Stimulated activated naive CD4-positive, alpha-beta T cell (primary cell): ENCODE measurements around the gene SOX6.
"Not testable (repeated sequence)": the region's sequence is repeated elsewhere in the genome, so short reads cannot be mapped to it uniquely, and the experiment has no call there.

Source experiments
- DNase-seq, 6 experiments: peaks; one replicate each; lab custom pipeline; 2025; lab: John Stamatoyannopoulos, UW

Gene SOX6

DNA sequence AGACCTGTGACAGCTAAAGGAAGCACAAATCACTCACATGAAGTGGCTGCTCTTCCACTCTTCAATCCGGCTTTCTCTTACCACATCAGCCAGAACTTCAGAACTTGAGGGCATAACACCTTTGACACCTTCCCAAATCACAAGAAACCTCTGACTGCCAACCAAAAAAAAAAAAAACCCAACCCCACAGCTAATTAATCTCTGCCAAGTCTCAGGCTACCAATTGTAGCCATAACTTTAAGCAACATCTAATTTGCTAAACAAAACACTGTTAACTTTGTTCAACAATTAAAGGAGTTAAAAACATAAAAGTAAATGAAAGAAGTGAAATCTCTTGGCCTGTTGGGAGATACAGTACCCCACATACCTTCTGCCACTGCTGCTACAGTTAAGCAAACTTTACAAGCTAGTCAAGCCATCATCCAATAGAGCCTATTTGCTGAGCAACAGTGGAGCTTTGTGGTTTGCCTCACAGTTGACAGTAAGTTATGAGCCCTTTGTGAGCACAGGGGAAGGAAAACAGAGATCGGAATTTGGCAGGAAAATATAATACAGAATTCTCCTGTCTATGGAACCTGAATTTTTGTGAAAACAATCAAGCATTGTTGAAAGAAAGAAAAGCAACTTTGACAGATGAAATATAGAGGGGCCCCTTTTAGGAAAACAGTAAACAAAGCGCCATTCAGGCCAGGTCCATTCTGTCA, at the start of gene SOX6:
TSS of gene SOX6 (minus strand) at position 490 of the 704 bp plus-strand sequence. CDS start 15,298 bp downstream, outside the sequence.
- DNase-seq: no peak

DNA sequence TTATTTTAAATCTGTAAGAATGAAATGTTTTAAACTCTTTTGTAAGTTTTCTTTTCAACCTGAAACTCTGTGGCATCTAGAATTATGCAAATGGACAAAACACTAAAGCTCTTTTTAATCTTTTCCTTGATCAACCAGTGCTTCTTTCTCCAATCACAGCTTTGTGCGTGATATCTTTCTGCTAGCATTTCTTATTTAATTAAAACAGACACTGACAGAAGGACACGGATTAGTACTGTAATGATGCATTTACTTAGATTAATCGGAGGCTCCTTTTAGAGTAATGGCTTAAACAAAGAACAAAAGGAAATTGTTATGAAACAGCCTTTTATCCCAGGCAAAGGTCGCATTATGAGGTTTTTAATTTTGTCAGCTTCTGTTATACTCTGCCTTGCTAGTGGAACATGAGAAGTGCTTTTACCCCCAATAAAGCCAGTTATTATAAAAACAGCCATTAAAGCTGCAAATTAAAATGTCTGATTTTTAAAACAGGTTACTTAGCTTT, 48.5 kb upstream of the SOX6 start:
- no peak for DNase-seq

DNA sequence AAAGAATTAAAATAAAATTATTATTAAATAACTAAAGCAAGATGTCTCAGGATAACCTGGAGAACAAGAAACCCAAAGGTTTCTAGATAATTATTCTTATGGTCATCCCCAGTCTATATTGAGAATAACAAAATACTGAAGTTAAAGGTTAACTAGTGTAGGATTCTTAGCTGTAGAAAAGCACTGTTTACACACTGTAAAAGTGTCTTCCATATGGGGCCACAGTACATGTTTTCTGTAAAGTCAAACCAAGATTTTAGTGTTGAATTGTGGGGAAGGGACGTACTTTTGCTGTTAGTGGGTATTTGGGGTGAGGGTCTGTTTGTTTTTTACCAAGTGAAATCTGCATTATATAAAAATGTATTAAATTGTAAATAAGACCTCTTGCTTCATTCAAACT, 47.5 kb upstream of the SOX6 start:
- DNase-seq: no peak

DNA sequence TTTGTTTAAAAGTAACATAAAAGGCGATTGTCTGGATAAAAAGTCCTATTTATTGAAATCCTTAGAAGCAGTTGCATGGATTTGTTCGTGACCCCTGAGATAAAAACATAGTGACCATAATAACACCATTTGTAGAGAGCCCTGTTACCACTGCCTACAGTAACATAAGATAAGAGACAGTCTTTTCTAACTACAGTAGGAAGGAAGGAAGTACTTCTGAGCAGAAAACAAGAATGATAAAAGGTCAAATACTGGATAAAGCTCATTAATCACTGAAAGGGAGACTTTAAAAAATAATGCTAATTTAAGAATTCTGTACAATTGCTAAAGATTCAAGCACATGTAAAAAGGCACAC, 47.1 kb upstream of the SOX6 start:
- DNase-seq: no peak

DNA sequence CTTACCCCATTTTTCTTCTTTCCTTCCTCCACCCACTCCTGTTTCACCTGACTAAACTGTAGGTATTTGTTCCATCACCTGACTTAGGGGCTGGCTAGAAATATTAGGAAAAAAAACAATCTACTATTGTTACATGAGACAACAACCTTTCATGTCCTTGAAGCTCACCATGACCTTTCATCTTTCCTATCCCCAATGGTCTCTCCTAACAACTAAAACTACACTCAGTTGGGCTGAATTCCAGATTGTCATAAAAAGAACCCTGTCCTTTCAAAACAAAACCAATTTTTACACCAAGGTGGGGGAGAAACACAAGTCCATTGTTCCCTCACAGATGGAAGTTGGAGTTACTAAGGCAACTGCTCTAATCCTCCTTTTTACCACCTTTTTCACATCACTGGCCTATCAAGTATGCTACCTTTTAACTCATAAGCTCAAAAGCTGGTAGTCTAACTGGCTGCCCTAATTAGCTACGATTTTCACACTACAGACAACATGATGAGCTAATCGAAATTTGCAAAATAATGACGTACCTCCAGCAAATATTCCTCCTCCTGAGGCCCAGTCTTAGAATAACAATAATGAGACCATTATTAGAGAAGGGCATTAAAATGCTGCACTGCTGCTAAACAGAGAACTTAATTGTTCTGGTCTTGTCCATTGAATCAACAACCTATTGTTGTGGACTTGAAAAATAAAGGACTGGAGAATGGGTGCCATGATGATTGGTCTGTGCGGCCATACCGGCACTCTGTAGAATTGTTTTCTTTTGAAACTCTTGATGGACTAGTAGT, 46.5 kb upstream of the SOX6 start:
- DNase-seq: no peak

DNA sequence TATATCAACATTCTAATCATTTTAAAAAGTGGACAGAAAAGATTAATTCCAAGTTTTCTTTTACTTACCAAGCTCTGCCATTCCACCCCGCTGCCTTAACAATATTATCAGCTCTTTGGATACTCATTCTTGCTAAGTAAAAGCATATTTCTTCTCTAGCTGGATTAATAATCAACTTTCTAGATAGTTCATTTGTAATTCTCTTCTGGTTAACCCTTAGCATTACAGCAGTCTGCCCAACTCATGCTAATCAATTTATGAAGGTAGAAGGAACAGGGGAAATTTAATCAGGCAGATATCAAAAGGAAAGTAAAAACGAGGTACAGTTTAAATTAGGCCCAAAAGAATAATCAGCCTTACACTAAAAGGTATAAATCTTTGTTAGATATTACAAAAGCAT, 41.0 kb upstream of the SOX6 start:
- no peak for DNase-seq

DNA sequence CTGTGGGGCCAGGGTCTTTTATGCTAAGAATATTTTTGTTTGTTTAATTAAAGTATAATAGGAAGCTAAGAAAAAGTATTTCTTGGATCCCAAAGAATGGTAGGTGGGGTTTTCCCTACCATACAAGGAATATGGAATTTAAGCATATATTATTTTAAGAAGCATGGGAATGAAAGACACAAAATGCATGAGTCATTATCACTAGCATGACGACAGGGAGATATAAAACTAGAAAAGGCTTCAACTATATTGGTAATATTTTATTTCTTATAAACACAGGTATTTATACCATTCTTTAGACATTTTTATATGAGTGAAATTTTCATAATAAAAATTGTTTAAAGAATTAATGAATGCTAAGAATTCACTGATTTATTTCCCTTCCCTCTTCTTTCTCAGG, 39.3 kb upstream of the SOX6 start:
- DNase-seq: no peak

DNA sequence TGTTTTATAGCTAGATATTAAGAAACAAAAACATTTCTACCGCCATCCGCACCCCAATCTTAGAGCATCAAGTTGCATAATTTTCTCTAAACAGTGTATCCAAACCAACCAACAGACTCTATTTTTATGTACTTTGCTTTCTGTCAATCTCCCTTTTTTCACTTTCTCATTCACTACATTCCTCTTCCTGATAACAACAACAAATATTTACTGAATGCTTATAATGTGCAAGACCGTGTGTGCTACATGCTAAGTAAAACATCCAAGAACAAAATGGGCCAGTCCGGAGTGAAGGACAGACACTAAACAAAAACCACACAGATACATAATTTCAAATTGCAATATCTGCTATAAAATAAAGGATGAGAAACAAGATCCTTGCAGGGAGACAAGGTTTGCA, 38.6 kb upstream of the SOX6 start:
- no peak for DNase-seq

DNA sequence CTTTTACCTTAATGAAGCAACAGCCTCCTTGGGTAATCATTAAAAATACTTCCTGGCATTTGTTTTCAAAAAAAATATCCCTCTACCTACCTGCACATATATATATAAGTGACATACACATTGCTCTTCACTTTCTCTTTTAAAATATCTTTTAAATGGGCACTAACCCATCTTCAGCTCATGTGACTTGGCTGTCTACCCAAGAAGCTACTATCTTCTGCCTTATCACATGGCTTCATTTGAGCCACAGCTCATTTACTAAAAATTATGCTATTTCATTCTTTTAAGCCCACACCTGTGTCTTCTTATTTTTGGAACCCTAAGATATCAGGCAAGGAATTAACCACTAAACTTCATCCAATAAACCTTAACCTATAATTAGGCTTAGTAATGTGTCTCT, 37.0 kb upstream of the SOX6 start:
- DNase-seq: no peak

DNA sequence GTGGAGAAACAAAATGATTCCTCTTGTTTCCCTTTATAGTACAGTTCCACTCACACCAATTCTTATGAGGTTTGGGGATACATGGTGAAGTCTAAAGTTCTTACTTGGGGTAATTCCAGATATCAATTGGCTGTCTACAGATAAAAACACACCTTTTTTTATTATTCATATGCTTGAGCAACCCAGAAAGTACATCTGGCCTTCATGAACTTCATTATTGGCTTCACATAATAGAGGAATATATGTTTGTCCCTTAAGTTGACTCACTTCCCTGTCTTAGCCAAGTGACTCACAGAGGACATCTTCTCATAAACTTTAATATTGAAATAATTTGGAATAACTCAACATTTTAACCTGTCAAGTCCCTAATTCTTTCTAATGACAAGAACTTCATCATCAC, 36.3 kb upstream of the SOX6 start:
- no peak for DNase-seq

DNA sequence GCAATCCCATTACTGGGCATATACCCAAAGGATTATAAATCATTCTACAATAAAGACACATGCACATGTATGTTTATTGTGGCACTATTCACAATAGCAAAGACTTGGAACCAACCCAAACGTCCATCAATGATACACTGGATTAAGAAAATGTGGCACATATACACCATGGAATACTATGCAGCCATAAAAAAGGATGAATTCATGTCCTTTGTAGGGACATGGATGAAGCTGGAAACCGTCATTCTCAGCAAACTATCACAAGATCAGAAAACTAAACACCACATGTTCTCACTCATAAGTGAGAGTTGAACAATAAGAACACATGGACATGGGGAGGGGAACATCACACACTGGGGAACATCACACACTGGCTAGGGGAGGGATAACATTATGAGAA, 34.5 kb upstream of the SOX6 start:
- DNase-seq: not testable (repeated sequence)

DNA sequence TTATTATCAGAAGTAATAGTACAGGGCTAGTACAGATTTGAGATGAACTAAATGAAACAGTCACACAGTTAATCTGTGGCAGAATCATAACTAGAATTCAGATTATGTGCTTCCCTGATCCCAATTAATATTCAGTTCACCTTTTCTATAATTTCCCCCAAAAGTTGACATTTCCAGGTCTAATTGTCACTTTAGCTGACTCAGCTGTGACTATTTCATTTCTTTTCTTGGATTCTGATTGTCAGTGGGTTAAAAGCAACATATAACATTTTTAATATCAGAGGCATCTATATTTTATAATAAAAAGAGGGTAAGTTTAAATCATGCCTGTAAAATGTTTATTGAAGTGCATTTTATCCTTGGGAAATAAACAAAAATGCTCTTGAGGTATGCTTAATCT, 28.8 kb upstream of the SOX6 start:
- DNase-seq: no peak

DNA sequence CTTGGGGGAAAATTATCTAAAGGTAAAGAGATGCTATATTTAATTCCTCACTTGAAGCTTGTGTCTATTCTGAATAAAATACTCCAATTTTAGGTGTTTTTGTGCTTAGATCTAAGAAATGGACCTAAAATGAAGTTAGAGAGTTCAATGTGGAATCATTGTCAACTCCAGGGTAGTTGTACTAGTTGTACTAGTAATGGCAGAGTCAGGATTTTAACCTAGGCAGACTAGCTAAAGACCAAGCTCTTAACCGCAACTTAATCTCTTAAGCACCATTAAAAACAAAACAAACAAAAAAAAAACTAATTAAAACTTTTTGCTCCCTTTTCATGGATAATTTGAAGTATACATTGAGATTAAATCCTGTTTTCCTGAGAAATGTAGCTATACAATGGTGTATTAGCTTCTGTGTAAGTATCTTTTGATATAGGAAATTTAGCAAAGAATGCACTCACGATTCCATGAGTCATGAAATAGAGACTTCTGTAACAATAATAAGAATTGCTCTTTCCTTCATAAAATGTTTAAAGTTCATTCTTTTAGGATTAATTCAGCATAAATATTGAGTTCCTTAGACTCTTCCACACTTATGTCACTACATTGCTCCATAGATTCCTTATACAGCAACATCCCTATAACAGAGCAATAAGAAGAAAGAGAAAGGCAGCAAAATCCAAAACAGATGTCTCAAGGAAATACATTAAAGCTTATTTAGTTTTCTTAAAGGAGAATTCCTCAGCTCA, 26.5 kb upstream of the SOX6 start:
- DNase-seq: no peak

DNA sequence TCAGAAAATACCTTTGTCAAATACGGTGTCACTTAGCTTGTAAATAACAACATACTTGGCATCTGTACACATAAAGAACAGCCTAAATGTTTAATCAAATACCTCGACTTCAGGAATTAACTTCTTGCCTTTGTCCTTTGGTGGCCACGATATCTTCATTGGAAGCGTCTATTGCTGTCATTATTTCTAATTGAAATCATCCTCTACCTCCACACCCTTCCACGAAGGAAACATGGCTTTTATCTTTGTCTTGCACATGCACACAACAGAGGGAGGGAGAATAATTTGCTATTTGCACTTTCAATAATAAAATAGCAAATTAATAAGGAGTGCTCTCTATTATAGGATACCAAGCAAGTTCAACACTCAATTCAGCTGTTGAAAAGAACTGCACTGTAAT, 25.8 kb upstream of the SOX6 start:
- DNase-seq: no peak

DNA sequence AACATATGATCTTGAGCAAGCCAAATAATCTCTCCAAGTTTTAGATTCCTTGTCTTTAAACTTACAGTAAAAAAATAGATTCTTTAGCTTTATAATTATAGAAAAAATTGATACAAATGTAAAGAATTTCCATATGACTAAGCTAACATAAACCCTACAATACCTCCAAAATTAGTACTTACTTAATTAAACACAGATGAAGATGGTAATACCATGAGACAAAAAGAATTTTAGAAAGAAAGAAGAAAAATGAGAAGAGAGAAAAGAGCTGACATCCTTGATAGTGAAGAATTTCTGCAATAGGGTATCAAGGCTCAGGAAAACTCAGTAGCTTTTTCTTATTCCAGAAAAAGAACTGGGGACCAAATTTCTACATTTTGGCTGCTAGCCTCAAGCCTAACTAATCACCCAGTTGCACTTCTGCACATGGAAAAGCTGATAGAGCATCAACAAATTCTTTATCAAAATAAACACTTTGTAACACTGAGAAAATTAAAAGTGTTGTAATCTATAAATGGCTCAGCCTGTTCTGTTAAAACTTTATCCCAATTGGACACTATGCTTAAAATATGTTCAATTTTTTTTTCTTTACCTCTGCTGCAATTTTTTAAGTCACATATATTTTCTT, 24.7 kb upstream of the SOX6 start:
- DNase-seq: no peak

DNA sequence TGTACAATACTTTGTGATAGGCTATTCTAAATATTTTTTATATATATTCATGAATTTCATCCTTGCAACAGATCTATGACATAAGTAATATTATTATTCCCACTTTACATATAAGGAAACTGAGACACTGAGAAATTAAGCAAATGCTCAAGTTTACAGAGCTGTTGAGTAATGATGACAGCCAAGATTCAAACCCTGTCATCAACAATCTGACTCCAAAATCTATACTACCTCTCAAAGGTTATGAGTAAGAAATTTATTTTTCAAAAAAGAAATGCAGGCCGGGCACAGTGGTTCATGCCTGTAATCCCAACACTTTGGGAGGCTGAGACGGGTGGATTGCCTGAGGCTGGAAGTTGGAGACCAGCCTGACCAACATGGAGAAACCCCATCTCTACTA, 22.6 kb upstream of the SOX6 start:
- no peak for DNase-seq

DNA sequence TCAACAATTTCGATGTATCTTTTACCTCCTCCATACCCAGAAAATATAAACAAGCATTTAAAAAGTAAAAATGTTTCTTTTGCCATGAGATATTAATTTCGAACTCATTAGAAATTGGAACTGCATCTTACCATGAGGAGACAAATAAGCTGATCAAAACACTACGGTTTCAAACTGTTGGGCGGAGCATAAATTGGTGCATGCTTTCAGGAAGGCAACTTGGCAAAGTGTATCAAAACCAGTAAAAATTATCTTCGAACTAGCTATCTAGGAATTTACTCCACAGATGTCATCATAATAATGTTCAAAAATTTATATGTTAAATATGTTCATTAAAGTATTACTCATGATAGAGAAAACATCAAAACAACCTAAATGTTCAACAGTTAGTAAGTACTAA, 21.4 kb upstream of the SOX6 start:
- DNase-seq: no peak

DNA sequence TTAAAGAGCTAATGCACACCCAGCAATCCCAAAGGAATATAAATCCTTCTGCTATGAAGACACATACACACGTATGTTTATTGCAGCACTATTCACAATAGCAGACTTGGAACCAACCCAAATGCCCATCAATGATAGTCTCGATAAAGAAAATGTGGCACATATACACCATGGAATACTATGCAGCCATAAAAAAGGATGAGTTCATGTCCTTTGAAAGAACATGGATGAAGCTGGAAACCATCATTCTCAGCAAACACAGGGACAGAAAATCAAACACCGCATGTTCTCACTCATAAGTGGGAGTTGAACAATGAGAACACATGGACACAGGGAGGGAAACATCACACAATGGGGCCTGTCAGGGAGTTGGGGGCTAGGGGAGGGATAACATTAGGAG, 19.3 kb upstream of the SOX6 start:
- DNase-seq: not testable (repeated sequence)

DNA sequence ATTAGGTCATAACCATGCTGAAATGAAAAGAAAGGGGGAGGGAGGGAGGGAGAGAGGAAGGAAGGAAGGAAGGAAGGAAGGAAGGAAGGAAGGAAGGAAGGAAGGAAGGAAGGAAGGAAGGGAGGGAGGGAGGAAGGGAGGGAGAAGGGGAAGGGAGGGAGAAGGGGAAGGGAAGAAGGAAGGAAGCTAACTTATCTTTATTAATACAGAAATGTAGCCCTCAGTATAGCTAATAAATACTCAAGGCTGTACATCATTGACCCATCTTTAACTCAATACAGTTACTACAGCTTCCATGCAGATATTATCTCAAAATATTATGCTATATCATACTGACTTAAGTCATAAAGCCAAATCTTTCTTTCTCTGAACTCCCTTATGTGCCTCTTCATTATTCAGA, 17.4 kb upstream of the SOX6 start:
- DNase-seq: no peak

DNA sequence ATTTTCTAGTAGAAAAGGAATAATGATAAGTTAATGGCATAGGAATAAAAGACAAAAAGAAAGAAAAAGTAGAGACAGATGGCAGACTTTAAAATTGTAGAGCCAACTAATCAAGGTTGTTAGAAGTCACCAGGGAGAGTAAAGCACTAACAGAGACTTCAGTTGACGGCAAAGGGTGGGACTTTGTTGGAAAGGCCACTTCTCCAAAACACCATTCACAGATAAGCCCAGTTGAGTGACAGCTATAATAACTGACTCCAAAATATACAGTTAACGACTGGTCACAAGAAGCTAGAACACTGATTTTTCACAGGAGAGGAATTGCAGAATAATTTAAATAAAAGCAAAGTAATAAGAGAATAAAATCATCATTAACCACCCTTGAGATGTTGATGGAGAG, 16.0 kb upstream of the SOX6 start:
- DNase-seq: no peak

DNA sequence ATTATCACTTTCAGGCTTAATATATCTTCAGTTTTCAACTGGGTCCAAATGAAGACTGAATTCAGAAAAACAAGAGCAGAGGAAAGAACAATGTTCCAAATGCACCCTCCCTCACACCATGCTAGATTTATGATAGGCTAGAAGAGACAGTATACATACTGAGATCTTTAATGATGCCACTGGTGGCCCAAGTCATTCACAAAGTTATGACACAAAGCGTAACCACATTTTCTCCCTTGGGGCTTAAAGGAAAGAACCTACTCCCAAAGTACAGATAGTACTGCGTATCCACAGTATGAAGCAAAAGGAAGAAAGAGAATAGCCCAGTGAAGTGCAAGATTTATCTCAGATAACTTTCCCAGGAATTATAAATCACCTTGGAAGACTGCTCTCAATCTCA, 10.9 kb upstream of the SOX6 start:
- no peak for DNase-seq

DNA sequence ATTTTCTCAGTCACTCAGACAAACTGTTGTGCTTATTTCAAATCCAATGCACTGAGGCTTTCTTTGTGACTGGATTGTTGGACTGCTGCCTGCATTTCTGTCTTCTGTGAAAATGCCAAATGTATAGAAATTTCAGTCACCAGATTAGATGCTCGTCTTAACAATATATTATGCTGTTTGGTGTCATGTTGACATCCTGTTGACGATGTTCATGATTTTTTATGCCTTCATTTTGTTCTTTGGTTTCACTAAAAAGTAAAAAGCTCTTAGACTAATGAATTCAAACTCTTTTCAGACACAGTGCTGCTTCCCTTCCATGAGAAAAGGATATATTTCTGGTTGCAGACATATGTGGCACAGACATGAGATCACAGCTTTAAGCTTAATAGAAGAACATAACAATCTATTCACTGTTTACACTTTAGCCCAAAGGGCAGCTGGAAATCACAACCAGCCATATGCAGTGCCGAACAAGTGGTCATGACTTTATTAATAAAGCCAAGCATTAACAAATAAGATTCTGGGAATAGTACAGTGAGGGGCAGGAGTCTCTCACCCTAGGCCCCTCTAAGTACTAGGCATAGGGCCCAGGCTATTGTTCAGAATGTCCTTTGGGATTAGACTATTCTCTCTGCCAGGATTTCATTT, 9.4 kb upstream of the SOX6 start:
- DNase-seq: no peak
